Suprapubic skin (tissue), 4 donors: ENCODE results near the gene NEURL4.

ENCODE experiments used
- CTCF ChIP-seq, 2 donors: fragments of 200-600 bp in 1 of 2; fragments of 450-650 bp in 1 of 2; sonication (generic) in 1 of 2; IDR thresholded peaks; one replicate each; pipeline ENCODE4 v1.5.1; 2016 to 2019; ENCODE audit warnings: antibody characterized with exemption in 2 of 2, mild to moderate bottlenecking in 1 of 2, moderate library complexity in 1 of 2
- EP300 ChIP-seq: sonication (generic); formaldehyde crosslinking; IDR thresholded peaks from one replicate; pipeline ENCODE4 v1.6.1; 2017; ENCODE audit warnings: antibody characterized with exemption
- POLR2A ChIP-seq, 2 donors: fragments of 450-650 bp; IDR thresholded peaks; one replicate each; pipeline ENCODE4 v1.6.1; 2017; ENCODE audit warnings: antibody characterized with exemption in 2 of 2, mild to moderate bottlenecking in 2 of 2, moderate library complexity in 2 of 2
- POLR2AphosphoS5 ChIP-seq, 3 donors: sonication (generic); formaldehyde crosslinking; IDR thresholded peaks; one replicate each; pipeline ENCODE4 v1.6.1; 2017; ENCODE audit warnings: antibody characterized with exemption in 3 of 3

- TF ChIP-seq CTCF (IDR thresholded peaks at IDR 0.05) = no peak
- TF ChIP-seq POLR2A (IDR thresholded peaks at IDR 0.05) = no peak
- TF ChIP-seq POLR2AphosphoS5 (IDR thresholded peaks at IDR 0.05) = no peak
- TF ChIP-seq EP300 = no peak
Observed at GRCh38 chr17:7361906-7362305, 32.8 kb upstream of the NEURL4 start.
